CD4-positive, alpha-beta T cell treated with Interferon gamma for 1 hour (primary cell): ENCODE results near the gene ZNF41.
"Not testable (repeated sequence)": the region's sequence is repeated elsewhere in the genome, so short reads cannot be mapped to it uniquely, and the experiment has no call there.

ENCODE experiments used
- DNase-seq: peaks from one replicate; pipeline ENCODE4 v3.0.0-alpha.2; 2020

ZNF41 gene

DNA sequence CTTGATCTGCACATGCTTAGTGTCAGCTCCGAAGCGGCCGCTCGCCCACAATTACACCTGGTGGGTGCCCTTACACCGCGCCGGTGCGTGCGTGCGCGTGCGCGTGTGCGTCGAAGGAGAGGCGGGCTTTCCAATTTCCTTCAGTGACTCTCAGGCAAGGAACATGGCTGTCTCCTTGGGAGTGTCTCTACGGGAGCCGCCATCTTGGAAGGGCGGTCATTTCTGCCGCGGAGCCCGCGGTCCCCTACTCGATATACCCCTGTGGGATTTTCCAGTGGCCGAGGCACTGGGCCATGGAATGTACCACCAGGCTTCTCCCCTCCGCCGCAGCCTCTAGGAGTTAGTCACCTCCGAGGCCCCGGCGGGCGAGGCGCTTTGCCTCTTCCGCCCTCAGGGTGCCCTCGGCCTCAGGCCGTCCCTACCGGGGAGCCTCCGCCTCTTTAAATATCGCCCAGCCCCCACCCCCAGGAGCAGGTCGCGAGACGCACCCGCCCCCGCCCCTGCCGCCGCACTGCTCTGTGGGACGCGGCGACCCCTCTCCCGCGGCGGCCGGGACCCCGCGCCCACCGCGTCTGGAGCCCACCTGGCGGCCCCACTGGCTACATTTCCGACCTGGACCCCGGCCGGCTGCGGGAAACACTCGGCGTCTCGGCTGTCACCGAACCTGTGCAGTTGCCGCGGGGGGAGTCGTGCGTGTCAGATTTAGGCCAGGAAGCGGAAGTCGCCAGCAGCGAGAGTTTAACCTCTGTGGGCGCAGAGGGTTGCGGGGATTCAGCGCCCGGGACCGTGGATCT, at the start of gene ZNF41:
ZNF41 (minus strand) TSS at position 711 of the 794 bp plus-strand sequence. CDS start 15,741 bp downstream, outside the sequence.
- DNase-seq, result peak; percentile 84

DNA sequence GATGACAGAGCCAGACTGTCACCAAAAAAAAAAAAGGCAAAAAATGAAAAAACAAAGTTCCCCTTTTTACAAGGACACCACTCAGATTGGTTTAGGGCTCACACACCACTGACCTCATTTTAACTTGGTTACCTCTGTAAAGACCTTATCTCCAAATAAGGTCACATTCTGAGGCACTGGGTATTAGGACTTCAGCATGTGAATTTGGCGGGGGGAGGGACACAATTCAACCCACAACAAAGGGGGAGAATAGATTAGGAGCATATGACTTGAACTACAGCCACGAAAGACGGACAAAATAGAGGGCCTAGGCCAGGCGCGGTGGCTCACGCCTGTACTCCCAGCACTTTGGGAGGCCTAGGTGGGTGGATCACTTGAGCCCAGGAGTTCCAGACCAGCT, 47.0 kb upstream of the ZNF41 start:
- DNase-seq, result no peak

- DNase-seq, result no peak
Observed at GRCh38 chrX:47529548-47529947, 46.5 kb upstream of the ZNF41 start.

DNA sequence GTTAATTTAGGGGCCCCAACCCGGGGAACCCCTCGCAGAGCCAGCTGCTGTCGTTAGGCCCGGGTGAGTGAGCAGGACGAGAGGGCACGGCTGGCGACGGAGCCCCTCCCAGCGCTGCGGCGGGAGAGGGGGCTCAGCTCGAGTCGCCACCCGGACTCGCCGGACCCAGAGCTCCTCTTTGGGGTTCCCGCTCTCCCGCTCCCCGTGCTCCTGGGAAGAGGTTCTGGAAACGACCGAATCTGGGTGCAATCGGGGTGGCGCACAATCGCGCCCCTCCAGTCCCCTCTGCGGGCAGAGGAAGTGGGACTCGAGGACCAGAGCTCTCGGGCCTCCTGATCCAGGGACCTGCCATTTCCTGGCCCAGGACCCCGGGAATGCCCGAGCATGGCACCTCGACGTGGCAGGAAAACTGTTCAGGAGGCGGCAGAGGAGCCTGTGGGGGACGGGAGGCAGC, 40.7 kb upstream of the ZNF41 start:
- no peak for DNase-seq

GRCh38 chrX:47523297-47523696, 40.3 kb upstream of the ZNF41 start:
- peak; percentile 81 for DNase-seq

- DNase-seq, result no peak
Observed at GRCh38 chrX:47518144-47518543, 35.1 kb upstream of the ZNF41 start.

- DNase-seq, result no peak
Observed at GRCh38 chrX:47515941-47516665, 33.1 kb upstream of the ZNF41 start.

- no peak for DNase-seq
Observed at GRCh38 chrX:47514533-47515235, 31.7 kb upstream of the ZNF41 start.

DNA sequence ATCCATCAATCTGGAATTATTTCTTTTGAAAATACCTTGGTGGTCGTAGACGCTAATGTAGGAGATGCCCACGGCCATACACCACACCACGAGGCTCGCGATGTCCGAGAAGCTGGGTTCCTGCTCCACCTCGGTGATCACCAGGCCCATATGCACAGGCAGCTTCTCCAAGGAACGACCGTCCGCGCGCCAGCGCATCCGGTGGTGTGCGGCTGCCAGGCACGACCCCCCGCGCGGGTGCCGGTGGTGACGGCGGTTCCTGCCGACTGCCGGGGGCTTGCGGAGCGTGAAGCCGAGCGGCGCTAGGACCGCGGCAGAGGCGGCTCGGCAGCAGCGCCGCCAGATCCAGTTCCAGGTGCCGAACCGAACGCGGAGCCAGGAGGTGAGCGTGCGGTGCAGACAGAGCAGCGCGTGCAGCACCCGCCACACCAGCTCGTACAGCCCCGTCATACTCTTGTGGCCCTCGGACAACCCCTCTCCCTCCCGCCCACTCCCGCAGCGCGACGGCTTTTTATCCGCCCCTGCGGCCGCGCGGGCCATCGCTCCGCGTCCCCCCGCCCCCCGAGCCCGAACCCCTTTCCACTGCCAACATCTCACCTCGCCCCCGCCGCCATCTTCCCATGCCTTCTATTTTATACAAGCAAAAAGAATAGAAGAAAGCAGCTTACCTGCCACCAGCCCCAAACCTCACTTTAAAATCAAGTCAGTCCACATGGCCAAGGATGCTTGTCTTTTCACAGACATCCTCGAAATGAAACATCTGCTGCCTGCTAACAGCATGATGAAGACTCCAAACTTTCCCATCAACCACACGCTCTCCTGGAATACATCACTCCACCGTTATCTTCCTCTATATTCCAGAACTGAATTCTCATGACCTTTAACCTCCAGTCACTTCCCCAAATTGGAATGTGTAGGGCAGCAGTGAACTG, 30.3 kb upstream of the ZNF41 start:
- not testable (repeated sequence) for DNase-seq

DNA sequence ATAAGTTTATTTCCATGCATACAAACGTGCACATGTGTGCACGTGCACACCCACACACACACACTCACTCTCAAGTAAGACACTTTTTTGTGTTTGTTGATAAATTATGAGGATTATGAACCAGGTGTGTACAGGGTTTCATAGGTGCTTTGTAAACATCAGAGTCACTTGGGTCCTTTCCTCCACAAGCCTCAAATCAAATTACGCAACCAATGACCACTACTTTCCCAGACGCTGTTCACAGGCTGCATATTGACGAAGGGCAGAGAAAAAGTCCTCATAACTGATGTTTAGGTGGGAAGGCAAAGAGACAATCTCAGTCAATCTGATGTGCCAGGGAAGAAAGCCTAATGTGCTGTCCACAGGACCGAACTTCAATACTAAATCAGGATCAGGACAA, 29.4 kb upstream of the ZNF41 start:
- not testable (repeated sequence) for DNase-seq

GRCh38 chrX:47507153-47507867, 24.3 kb upstream of the ZNF41 start:
- no peak for DNase-seq

- no peak for DNase-seq
Observed at GRCh38 chrX:47503151-47503550, 20.1 kb upstream of the ZNF41 start.

DNA sequence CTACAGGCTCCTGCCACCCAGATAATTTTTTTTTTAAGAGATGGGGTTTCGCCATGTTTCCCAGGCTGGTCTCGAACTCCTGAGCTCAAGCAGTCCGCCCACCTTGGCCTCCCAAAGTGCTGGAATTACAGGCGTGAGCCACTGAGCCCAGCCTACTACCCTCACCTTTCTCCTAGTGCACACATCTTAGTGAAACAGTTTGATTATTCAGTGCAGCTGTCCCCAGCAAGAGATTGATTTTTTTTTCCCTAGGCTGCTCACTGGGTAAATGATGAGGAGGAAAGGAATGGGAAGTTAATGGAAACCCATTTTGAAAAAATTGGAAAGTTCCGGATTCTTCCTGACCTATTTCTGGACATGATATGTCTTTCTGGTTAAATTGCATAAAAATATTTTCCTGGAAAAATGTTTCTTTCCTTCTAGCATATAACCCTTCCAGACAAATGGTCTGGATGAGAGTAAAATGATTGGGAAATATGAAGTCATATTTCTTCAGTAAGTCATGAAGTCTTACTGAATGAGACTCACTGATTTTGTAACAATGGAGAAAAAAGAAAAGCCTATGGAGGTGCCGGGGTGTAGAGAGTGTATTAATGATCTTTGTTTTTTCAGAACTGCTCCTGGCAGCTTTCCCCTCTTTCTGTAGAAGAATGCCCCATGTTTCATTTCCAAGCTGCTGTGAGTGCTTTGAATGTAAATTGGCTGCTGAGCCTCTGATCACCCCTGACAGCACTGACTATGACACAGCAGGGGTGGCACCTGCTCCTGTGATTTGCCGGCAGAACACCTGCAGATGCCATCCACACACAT, 19.5 kb upstream of the ZNF41 start:
- DNase-seq, result no peak

GRCh38 chrX:47501226-47502074, 18.4 kb upstream of the ZNF41 start:
- DNase-seq, result no peak

DNA sequence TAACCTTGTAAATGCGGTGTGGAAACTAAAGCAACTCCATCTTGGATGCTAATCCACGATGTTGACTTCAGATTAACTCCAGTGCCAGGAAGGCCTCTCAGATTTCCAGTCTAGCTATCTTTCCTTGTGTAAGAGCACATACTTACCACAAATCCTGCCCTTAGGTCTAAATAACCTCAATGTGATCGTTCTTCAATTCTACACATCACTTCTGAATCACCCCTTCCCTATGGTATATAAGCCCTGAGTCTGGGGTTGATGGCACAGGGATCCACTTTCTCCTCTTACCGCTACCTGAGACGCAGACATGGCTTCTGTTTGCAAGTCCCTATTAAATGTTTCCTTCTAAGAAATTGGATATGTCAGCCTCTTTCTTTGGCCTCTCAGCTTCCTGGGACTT, 17.5 kb upstream of the ZNF41 start:
- no peak for DNase-seq

DNA sequence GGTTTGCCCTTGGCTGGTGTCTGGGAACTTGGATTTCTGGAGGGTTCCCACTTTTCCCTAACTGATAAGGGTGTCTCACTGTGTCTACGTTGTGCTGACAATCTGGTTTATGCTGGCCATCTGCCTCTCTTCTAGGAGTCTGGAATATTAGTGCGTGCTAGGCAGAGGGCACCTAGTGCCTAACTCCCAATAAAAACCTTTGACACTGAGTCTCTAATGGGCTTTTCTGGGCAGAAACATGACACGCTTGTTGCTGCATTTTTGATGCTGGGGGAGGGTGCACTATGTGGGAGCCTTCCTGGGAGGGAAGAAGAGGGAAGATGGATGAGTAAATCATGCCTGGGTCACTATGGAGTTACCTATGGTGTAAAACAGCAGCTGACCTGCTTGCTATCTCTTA, 16.3 kb upstream of the ZNF41 start:
- no peak for DNase-seq

- no peak for DNase-seq
Observed at GRCh38 chrX:47498411-47498810, 15.4 kb upstream of the ZNF41 start.

- no peak for DNase-seq
Observed at GRCh38 chrX:47497271-47497888, 14.4 kb upstream of the ZNF41 start.

- not testable (repeated sequence) for DNase-seq
Observed at GRCh38 chrX:47492133-47492532, 9.1 kb upstream of the ZNF41 start.
